ENCODE data around the gene SH3PXD2B. TPM values are rescaled to one million over a fixed set of nuclear protein-coding genes. Genes with fewer than 3 reads are reported as not detected.

Gene SH3PXD2B
- total and polyA plus RNA-seq, 2 of the 13 experiments (the other 11 are each of a cell fraction or from before 2014, with no cell fraction given) = 3.4 to 4.6 TPM

GRCh38 chr5:172342918-172343317, 111.4 kb downstream of the SH3PXD2B start:
- Histone ChIP-seq H3K4me3 (replicated peaks in 1 of 3; ENCODE audit: insufficient read depth in 1 of 3, low read depth in 2 of 3, low read length in 3 of 3) (no peak overlapping the region), H3K9ac (ENCODE audit: insufficient read depth, low read depth, low read length) (no peak overlapping the region), H3K27ac (ENCODE audit: extremely low read length, insufficient read depth, low read length) (no peak overlapping the region), H3K36me3 (replicated peaks in 1 of 2; ENCODE audit: control insufficient read depth in 1 of 2, insufficient read depth in 2 of 2, low read length in 2 of 2) (0 out of 5 replicates have a peak, but pooled peaks cover 0 to 2% of the 10 kb centered on the region in 2 experiments), H3K27me3 (ENCODE audit: control insufficient read depth in 1 of 2, insufficient read depth in 2 of 2, low read length in 2 of 2) (no peaks in the 10 kb centered on the region), H4K20me1 (ENCODE audit: insufficient read depth, low read length) (no peaks in the 10 kb centered on the region), H3K9me3 (ENCODE audit: low read length) (no peaks in the 10 kb centered on the region), H3K4me1 (ENCODE audit: insufficient read depth, low read length) (no peaks in the 10 kb centered on the region), H3K79me2 (ENCODE audit: insufficient read depth, low read length) (no peaks in the 10 kb centered on the region), H2AFZ (ENCODE audit: low read length) (no peak overlapping the region), H3K4me2 (ENCODE audit: low read depth, low read length) (no peak overlapping the region)
- ChIA-PET POLR2A (no interaction called here), CTCF (ENCODE audit: low intra/inter-chr PET ratio, low total read pairs) (no interaction called here)
- WGBS (ENCODE audit: low lambda C conversion rate) = 95% methylated on average over 7 of the region's 7 CpGs
- in situ Hi-C loops (cut with HindIII; ENCODE audit: extremely low pct_ligation_motif_present, low pct_unique_long_range_greater_than_20kb) (no loop called here), intact Hi-C loops (cut with micrococcal nuclease; ENCODE audit: unreplicated experiment) (no loop called here)
- TF ChIP-seq ZNF772 (CRISPR knock-in tag; IDR thresholded peaks at IDR 0.05) = no peak
- TF ChIP-seq PRDM4 (CRISPR knock-in tag; IDR thresholded peaks at IDR 0.05; ENCODE audit: borderline replicate concordance) = no peak
- no peak for TF ChIP-seq HNF4G (IDR thresholded peaks at IDR 0.05; ENCODE audit: borderline replicate concordance, low read depth, low read length)
- TF ChIP-seq HNF4G (CRISPR knock-in tag; IDR thresholded peaks at IDR 0.05; ENCODE audit: borderline replicate concordance, low read depth) = no peak
- no peak for TF ChIP-seq ZNF709 (CRISPR knock-in tag; IDR thresholded peaks at IDR 0.05)
- ATAC-seq = no peak
- BruUV-seq (replicated peaks) = no TSS peak
- FAIRE-seq = no peak
- no peak for DNase-seq (ENCODE audit: low spot score)
